AG04450 (cell line): Measurements from ENCODE around the gene UBFD1. TPM values are rescaled to one million over a fixed set of nuclear protein-coding genes. Genes with fewer than 3 reads are reported as not detected.
"Not testable (repeated sequence)": the region's sequence is repeated elsewhere in the genome, so short reads cannot be mapped to it uniquely, and the experiment has no call there.

Experiments used
- CTCF ChIA-PET: fragments of 300-600, 350-600 bp; formaldehyde crosslinking; extraction: SDS; loops from one replicate; lab custom pipeline; 2022; ENCODE audit warnings: antibody characterized with exemption, inconsistent platforms; lab: Charles Lee
- POLR2A ChIA-PET: fragments of 350-600 bp; formaldehyde crosslinking; extraction: SDS; loops from one replicate; lab custom pipeline; 2021; ENCODE audit warnings: antibody characterized with exemption, inconsistent platforms; lab: Yijun Ruan, JAX
- DNase-seq: peaks from one replicate; pipeline ENCODE4 v3.0.0-alpha.2; 2011; ENCODE audit warnings: low read depth, low spot score
- H3K27ac ChIP-seq: one replicate; pipeline ENCODE4 v1.5.1; 2012; ENCODE audit warnings: low read depth, low read length, control low read depth
- H3K27me3 ChIP-seq: one replicate; pipeline ENCODE4 v1.6.0; 2012; ENCODE audit warnings: low read length; ENCODE audit not compliant: control insufficient read depth, insufficient read depth
- H3K4me3 ChIP-seq: 2 replicates; pipeline ENCODE4 v1.5.1; 2011; ENCODE audit warnings: mild to moderate bottlenecking, low read depth, low read length, control low read depth
- H3K9me3 ChIP-seq: 2 replicates; pipeline ENCODE4 v1.5.1; 2012; ENCODE audit warnings: low read length; ENCODE audit not compliant: control insufficient read depth, insufficient read depth
- CTCF ChIP-seq: IDR thresholded peaks from 2 replicates; pipeline ENCODE4 v1.5.1; 2011; ENCODE audit warnings: low read depth, low read length, control low read depth, inconsistent platforms
- polyA plus RNA-seq: library from polyadenylated mRNA; depleted of rRNA; stranded (reverse); fragments of >200 nt; gene quantifications from 2 replicates; pipeline ENCODE4 v1.2.3, GENCODE V29; 2011

Gene UBFD1
- polyA plus RNA-seq, 1 experiment = 101 TPM

GRCh38 chr16:23539984-23540816, 17.3 kb upstream of the UBFD1 start:
- DNase-seq = no peak
- ChIA-PET CTCF (interaction anchor here (0.6 to 3.4 kb wide), 3 partner anchors 10 to 135 kb away, joined by 3 to 20 read pairs (median 3); partner anchors contain the start of genes EARS2 and UBFD1), POLR2A (no interaction called here)
- H3K4me3 ChIP-seq = no peak overlapping the region
- TF ChIP-seq CTCF = no peak
- H3K27ac ChIP-seq = no peak overlapping the region
- no peaks in the 10 kb centered on the region; the same call in 1 of the 2 replicates for H3K9me3 ChIP-seq
- H3K27me3 ChIP-seq = no peaks in the 10 kb centered on the region

- CTCF ChIA-PET = interaction anchor here (3.4 kb wide), 1 partner anchor 17 kb away, joined by 20 read pairs; the partner anchor contains the start of genes EARS2 and UBFD1
- H3K27ac ChIP-seq, DNase-seq, H3K4me3 ChIP-seq, H3K9me3 ChIP-seq, POLR2A ChIA-PET, H3K27me3 ChIP-seq: not testable (repeated sequence)
Measured at GRCh38 chr16:23540817-23541178, 16.7 kb upstream of the UBFD1 start.

- ChIA-PET POLR2A (interaction anchor here (0.5 kb wide), 1 partner anchor 30 kb away, joined by 3 read pairs; no protein-coding TSS in a partner anchor), CTCF (no interaction called here)
- TF ChIP-seq CTCF = no peak
Measured at GRCh38 chr16:23544436-23544835, 13.1 kb upstream of the UBFD1 start.

GRCh38 chr16:23549938-23550337, 7.6 kb upstream of the UBFD1 start:
- no peaks in the 10 kb centered on the region for H3K9me3 ChIP-seq
- no peak overlapping the region for H3K4me3 ChIP-seq
- no peak overlapping the region for H3K27ac ChIP-seq
- TF ChIP-seq CTCF = no peak
- no peaks in the 10 kb centered on the region for H3K27me3 ChIP-seq
- ChIA-PET CTCF (interaction anchor here (0.6 to 1.0 kb wide), 3 partner anchors 11 to 185 kb away, joined by 3 read pairs; no protein-coding TSS in a partner anchor), POLR2A (no interaction called here)
- DNase-seq = no peak

More at GRCh38 chr16:23544436-23544835, 13.1 kb upstream of the UBFD1 start:
- no peak for DNase-seq
- H3K9me3 ChIP-seq = no peaks in the 10 kb centered on the region
- no peak overlapping the region for H3K4me3 ChIP-seq
- no peaks in the 10 kb centered on the region for H3K27me3 ChIP-seq
- H3K27ac ChIP-seq = no peak overlapping the region

GRCh38 chr16:23552161-23552560, 5.4 kb upstream of the UBFD1 start:
- Histone ChIP-seq H3K27me3 (no peaks in the 10 kb centered on the region), H3K9me3 (peaks cover 3% of the 10 kb centered on the region; the same call in 1 of the 2 replicates), H3K4me3 (no peak overlapping the region), H3K27ac (no peak overlapping the region)
- no peak for TF ChIP-seq CTCF
- ChIA-PET CTCF (interaction anchor here (0.6 kb wide), 1 partner anchor 25 kb away, joined by 5 read pairs; no protein-coding TSS in a partner anchor), POLR2A (no interaction called here)
- no peak for DNase-seq
